Ishikawa (cell line): ENCODE results near the gene NUDT17.

Source experiments
- CEBPB ChIP-seq: IDR thresholded peaks from 2 replicates; pipeline ENCODE4 v1.6.1; 2012
- CREB1 ChIP-seq: IDR thresholded peaks from 2 replicates; pipeline ENCODE4 v1.6.1; 2012; ENCODE audit warnings: low read depth
- EGR1 ChIP-seq: IDR thresholded peaks from 2 replicates; pipeline ENCODE4 v1.6.1; 2012
- EP300 ChIP-seq: IDR thresholded peaks from 2 replicates; pipeline ENCODE4 v1.6.1; 2012; ENCODE audit warnings: borderline replicate concordance
- FOXM1 ChIP-seq: IDR thresholded peaks from 2 replicates; pipeline ENCODE4 v1.6.1; 2012; ENCODE audit warnings: low read depth, borderline replicate concordance
- NFIC ChIP-seq: IDR thresholded peaks from 2 replicates; pipeline ENCODE4 v1.6.1; 2012
- RAD21 ChIP-seq: IDR thresholded peaks from 2 replicates; pipeline ENCODE4 v1.6.1; 2012; ENCODE audit warnings: low read depth
- TAF1 ChIP-seq: IDR thresholded peaks from 2 replicates; pipeline ENCODE4 v1.6.1; 2012; ENCODE audit warnings: low read depth, mild to moderate bottlenecking
- TCF12 ChIP-seq: IDR thresholded peaks from 2 replicates; pipeline ENCODE4 v1.6.1; 2012; ENCODE audit warnings: low read depth
- YY1 ChIP-seq: IDR thresholded peaks from 2 replicates; pipeline ENCODE4 v1.6.1; 2012; ENCODE audit warnings: low read depth
- TF ChIP-seq, protein P1 (sequence below): IDR thresholded peaks from 2 replicates; pipeline ENCODE4 v1.6.1; 2012; ENCODE audit warnings: low read depth, mild to moderate bottlenecking
- TF ChIP-seq, protein P2 (sequence below): IDR thresholded peaks from 2 replicates; pipeline ENCODE4 v1.6.1; 2012

DNA sequence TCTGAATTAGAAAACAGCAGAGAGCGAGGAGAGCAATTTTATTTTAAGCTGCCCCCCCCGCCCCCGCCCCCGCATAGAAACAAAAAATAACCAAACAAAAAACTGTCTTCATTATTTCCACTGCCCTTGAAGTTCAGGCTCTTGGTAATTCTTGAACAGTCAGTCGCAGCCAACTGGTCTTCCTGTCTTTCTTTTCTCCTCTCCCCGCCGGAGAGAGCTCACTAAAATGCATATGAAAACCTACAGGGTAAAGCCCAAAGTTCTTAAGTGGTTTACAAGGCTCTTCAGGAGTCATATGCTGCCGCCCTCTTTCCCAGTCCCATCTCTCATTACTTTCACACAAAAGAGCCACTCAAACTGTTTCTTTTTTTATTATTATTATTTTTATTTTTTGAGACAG lies 41.4 kb downstream of the NUDT17 start:
- TF ChIP-seq RAD21 (no peak), EP300 (no peak), FOXM1 (no peak), YY1 (no peak), CEBPB (no peak), TCF12 (no peak), TAF1 (no peak), CREB1 (no peak), EGR1 (no peak), NFIC (no peak)
- TF ChIP-seq, protein P1, sequence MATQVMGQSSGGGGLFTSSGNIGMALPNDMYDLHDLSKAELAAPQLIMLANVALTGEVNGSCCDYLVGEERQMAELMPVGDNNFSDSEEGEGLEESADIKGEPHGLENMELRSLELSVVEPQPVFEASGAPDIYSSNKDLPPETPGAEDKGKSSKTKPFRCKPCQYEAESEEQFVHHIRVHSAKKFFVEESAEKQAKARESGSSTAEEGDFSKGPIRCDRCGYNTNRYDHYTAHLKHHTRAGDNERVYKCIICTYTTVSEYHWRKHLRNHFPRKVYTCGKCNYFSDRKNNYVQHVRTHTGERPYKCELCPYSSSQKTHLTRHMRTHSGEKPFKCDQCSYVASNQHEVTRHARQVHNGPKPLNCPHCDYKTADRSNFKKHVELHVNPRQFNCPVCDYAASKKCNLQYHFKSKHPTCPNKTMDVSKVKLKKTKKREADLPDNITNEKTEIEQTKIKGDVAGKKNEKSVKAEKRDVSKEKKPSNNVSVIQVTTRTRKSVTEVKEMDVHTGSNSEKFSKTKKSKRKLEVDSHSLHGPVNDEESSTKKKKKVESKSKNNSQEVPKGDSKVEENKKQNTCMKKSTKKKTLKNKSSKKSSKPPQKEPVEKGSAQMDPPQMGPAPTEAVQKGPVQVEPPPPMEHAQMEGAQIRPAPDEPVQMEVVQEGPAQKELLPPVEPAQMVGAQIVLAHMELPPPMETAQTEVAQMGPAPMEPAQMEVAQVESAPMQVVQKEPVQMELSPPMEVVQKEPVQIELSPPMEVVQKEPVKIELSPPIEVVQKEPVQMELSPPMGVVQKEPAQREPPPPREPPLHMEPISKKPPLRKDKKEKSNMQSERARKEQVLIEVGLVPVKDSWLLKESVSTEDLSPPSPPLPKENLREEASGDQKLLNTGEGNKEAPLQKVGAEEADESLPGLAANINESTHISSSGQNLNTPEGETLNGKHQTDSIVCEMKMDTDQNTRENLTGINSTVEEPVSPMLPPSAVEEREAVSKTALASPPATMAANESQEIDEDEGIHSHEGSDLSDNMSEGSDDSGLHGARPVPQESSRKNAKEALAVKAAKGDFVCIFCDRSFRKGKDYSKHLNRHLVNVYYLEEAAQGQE, result no peak
- TF ChIP-seq, protein P2, sequence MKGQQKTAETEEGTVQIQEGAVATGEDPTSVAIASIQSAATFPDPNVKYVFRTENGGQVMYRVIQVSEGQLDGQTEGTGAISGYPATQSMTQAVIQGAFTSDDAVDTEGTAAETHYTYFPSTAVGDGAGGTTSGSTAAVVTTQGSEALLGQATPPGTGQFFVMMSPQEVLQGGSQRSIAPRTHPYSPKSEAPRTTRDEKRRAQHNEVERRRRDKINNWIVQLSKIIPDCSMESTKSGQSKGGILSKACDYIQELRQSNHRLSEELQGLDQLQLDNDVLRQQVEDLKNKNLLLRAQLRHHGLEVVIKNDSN, result no peak
